Adrenal gland (tissue), 12 donors: ENCODE measurements around the gene TBC1D14. TPM values are rescaled to one million over a fixed set of nuclear protein-coding genes. Genes with fewer than 3 reads are reported as not detected.

Experiments
- DNase-seq, 7 donors: peaks; one replicate each; pipeline ENCODE4 v3.0.0-alpha.2; 2019 to 2020
- H3K27ac ChIP-seq, 5 donors: fragments of 200-600 bp; sonication (generic) in 4 of 5; 1 replicate in 3 of 5; 2 replicates in 2 of 5; pipeline versions ENCODE4 v1.5.1 to v1.8.0; 2016 to 2020; ENCODE audit warnings: mild to moderate bottlenecking in 1 of 5
- H3K27me3 ChIP-seq: fragments of 200-600 bp; 2 replicates; pipeline ENCODE4 v1.8.0; 2021
- H3K36me3 ChIP-seq, 2 donors: fragments of 200-600 bp; replicated peaks in 1 of 2; 1 replicate in 1 of 2; 2 replicates in 1 of 2; pipeline versions ENCODE4 v1.5.1 to v1.8.0; 2018 to 2022
- H3K4me1 ChIP-seq, 2 donors: fragments of 200-600 bp; replicated peaks in 1 of 2; 1 replicate in 1 of 2; 2 replicates in 1 of 2; pipeline versions ENCODE4 v1.5.1 to v1.8.0; 2018 to 2021
- H3K4me3 ChIP-seq, 4 donors: fragments of 200-600 bp; sonication (generic) in 3 of 4; one replicate each; pipeline ENCODE4 v1.5.1; 2016 to 2018
- H3K9me3 ChIP-seq, 3 donors: fragments of 200-600 bp; sonication (generic) in 1 of 3; replicated peaks in 1 of 3; 1 replicate in 2 of 3; 2 replicates in 1 of 3; pipeline versions ENCODE4 v1.5.1 to v1.8.0; 2016 to 2021
- CTCF ChIP-seq, 6 experiments: fragments of 450-650 bp in 4 of 6; fragments of 200-600 bp in 2 of 6; sonication (generic) in 1 of 6; IDR thresholded peaks; 1 replicate in 5 of 6; 2 replicates in 1 of 6; pipeline versions ENCODE4 v1.5.1 to v1.8.0; 2016 to 2021; ENCODE audit warnings: antibody characterized with exemption in 6 of 6, mild to moderate bottlenecking in 2 of 6, moderate library complexity in 1 of 6
- POLR2A ChIP-seq, 2 donors: fragments of 450-650 bp; IDR thresholded peaks; one replicate each; pipeline ENCODE4 v1.6.1; 2017; ENCODE audit warnings: antibody characterized with exemption in 2 of 2, mild to moderate bottlenecking in 2 of 2, moderate library complexity in 1 of 2
- WGBS, 4 donors: extraction: QIAGEN DNeasy Blood & Tissue Kit in 2 of 4; methylation state at CpG; one replicate each; pipeline versions ENCODE4 v1.1.5 to v1.1.7; 2013 to 2017; 5-methylcytosine and 5-hydroxymethylcytosine counted together
- intact Hi-C, 2 donors: fragments of 100-400 bp; cut with DNase I; formaldehyde crosslinking; loops; one replicate each; pipeline versions ENCODE4 v1.14.1 to v1.15.0; 2022 to 2023
- polyA plus RNA-seq, 3 donors: library from polyadenylated mRNA; stranded (reverse); fragments of 200-250 nt in 2 of 3; fragments of 350-450 nt in 1 of 3; fragmentation: Illumina TruSeq in 1 of 3; extraction: RNeasy Lipid Tissue Mini Kit (QIAGEN cat#74804) in 1 of 3; gene quantifications; one replicate each; pipeline ENCODE4 v1.2.3, GENCODE V29; 2013 to 2014
- total RNA-seq, 9 donors: library from RNA; depleted of rRNA in 4 of 9; stranded (reverse); fragments of >200 nt in 4 of 9; fragments of 120-200 nt in 1 of 9; fragmentation: NEBNext Ultra II Directional in 1 of 9; extraction: Animal tissue kit (Norgen Biotek cat#: 25700) in 1 of 9; gene quantifications; one replicate each; pipeline versions ENCODE4 v1.1.0 to v1.2.4, GENCODE V29; 2013 to 2023
- donor health status: healthy with polysubstance abuse.
- donor health status: Bipolar disorder and iron deficiency.
- donor health status: DM: yes; HTN: yes; CAD: no.
- donor health status: DM: no; HTN: no; CAD: no.
- donor health status: DM: no; HTN: no; CAD: no.
- donor health status: DM: yes; HTN: yes; CAD: no.

The TBC1D14 gene
- total and polyA plus RNA-seq, 12 donors = 24.9 to 110 (median 83.0) TPM

- peaks cover 13 to 23% of the 10 kb centered on the region in 2 donors for H3K4me1 ChIP-seq
- WGBS, 4 donors = 68 to 73% (median 73%) methylated on average over 5 to 6 of the region's 6 CpGs
- intact Hi-C loops = no loop called here
- no peaks in the 10 kb centered on the region for H3K27me3 ChIP-seq
- TF ChIP-seq CTCF (IDR thresholded peaks at IDR 0.05) (no peak), POLR2A (IDR thresholded peaks at IDR 0.05) (no peak)
- no peaks in the 10 kb centered on the region for H3K36me3 ChIP-seq
- peak overlapping the region in 2 of 5 donors; percentile 55 to 72 for H3K27ac ChIP-seq
- H3K4me3 ChIP-seq = peak overlapping the region in 1 of 4 donors; percentile 12
- H3K9me3 ChIP-seq = no peaks in the 10 kb centered on the region
- DNase-seq = no peak
Observed at GRCh38 chr4:6892909-6893202, 16.8 kb upstream of the TBC1D14 start.

- intact Hi-C loops = no loop called here
- H3K27me3 ChIP-seq = no peaks in the 10 kb centered on the region
- peaks cover 9 to 16% of the 10 kb centered on the region in 2 donors for H3K4me1 ChIP-seq
- DNase-seq = peak in 2 of 7 donors; percentile 9 to 15
- no peaks in the 10 kb centered on the region for H3K9me3 ChIP-seq
- 80 to 85% (median 83%) methylated on average over 7 of the region's 7 CpGs for WGBS, 4 donors
- H3K36me3 ChIP-seq = no peaks in the 10 kb centered on the region
- TF ChIP-seq CTCF (IDR thresholded peaks at IDR 0.05) (no peak), POLR2A (IDR thresholded peaks at IDR 0.05) (no peak)
- no peak overlapping the region for H3K27ac ChIP-seq
- H3K4me3 ChIP-seq = no peak overlapping the region
Observed at GRCh38 chr4:6893449-6894085, 16.1 kb upstream of the TBC1D14 start.

GRCh38 chr4:6894086-6894478 is 15.5 kb upstream of the TBC1D14 start:
- intact Hi-C loops = no loop called here
- H3K27me3 ChIP-seq = no peaks in the 10 kb centered on the region
- TF ChIP-seq POLR2A (IDR thresholded peaks at IDR 0.05) (no peak), CTCF (IDR thresholded peaks at IDR 0.05) (no peak)
- H3K27ac ChIP-seq = no peak overlapping the region
- H3K9me3 ChIP-seq = no peaks in the 10 kb centered on the region
- H3K4me1 ChIP-seq = peaks cover 9 to 15% of the 10 kb centered on the region in 2 donors
- WGBS, 4 donors = 82 to 88% (median 85%) methylated on average over 3 of the region's 3 CpGs
- H3K4me3 ChIP-seq = no peak overlapping the region
- peak in 2 of 7 donors; percentile 9 to 15 for DNase-seq
- H3K36me3 ChIP-seq = no peaks in the 10 kb centered on the region

- WGBS, 4 donors = 87 to 91% (median 88%) methylated on average over 22 to 29 of the region's 29 CpGs
Observed at GRCh38 chr4:6894528-6895498, 14.8 kb upstream of the TBC1D14 start.

More at GRCh38 chr4:6894528-6895498, 14.8 kb upstream of the TBC1D14 start:
- no peak overlapping the region for H3K4me3 ChIP-seq
- no peak for TF ChIP-seq CTCF (IDR thresholded peaks at IDR 0.05)
- no peak for TF ChIP-seq POLR2A (IDR thresholded peaks at IDR 0.05)
- H3K36me3 ChIP-seq = no peaks in the 10 kb centered on the region
- H3K27me3 ChIP-seq = no peaks in the 10 kb centered on the region
- DNase-seq = peak in 2 of 7 donors; percentile 11 to 20
- no peak overlapping the region for H3K27ac ChIP-seq
- no peaks in the 10 kb centered on the region for H3K9me3 ChIP-seq
- intact Hi-C loops = no loop called here
- H3K4me1 ChIP-seq = peaks cover 9 to 15% of the 10 kb centered on the region in 2 donors
